GM23338 (cell line): ENCODE results near the gene LMAN1L.

Experiments used
- CREB1 ChIP-seq: fragments of 250-450 bp; sonication (Bioruptor Pico); IDR thresholded peaks from 2 replicates; pipeline ENCODE4 v1.5.0; 2020; ENCODE audit warnings: low read depth, mild to moderate bottlenecking, moderate library complexity
- EZH2 ChIP-seq: fragments of 200-600 bp; sonication (generic); IDR thresholded peaks from one replicate; pipeline ENCODE4 v1.8.0; 2017; ENCODE audit warnings: antibody characterized with exemption, mild to moderate bottlenecking, low read depth; ENCODE audit not compliant: unreplicated experiment
- EZH2phosphoT487 ChIP-seq: fragments of 200-600 bp; sonication (generic); IDR thresholded peaks from one replicate; pipeline ENCODE4 v1.8.1; 2018; ENCODE audit warnings: antibody characterized with exemption; ENCODE audit not compliant: unreplicated experiment
- JUNB ChIP-seq: IDR thresholded peaks from one replicate; pipeline ENCODE4 v1.6.1; 2016; ENCODE audit warnings: antibody characterized with exemption; ENCODE audit not compliant: unreplicated experiment
- POLR2AphosphoS5 ChIP-seq: IDR thresholded peaks from 2 replicates; pipeline ENCODE4 v1.6.1; 2016; ENCODE audit warnings: antibody characterized with exemption, low read depth
- ZNF331 ChIP-seq: fragments of 250-450 bp; sonication (Bioruptor Pico); IDR thresholded peaks from 2 replicates; pipeline ENCODE4 v1.5.0; 2020; ENCODE audit warnings: low read depth, mild to moderate bottlenecking, moderate library complexity
- TF ChIP-seq, protein P1 (sequence below), 2 experiments: fragments of 200-600 bp in 1 of 2; sonication (generic) in 1 of 2; conservative IDR thresholded peaks; 2 replicates each; pipeline versions ENCODE4 v1.5.1 to v1.6.1; 2016 to 2017; ENCODE audit warnings: antibody characterized with exemption in 2 of 2, low read depth in 2 of 2, mild to moderate bottlenecking in 2 of 2, moderate library complexity in 1 of 2
- TF ChIP-seq, protein P2 (sequence below): IDR thresholded peaks from one replicate; pipeline ENCODE4 v1.6.1; 2018; ENCODE audit warnings: antibody characterized with exemption; ENCODE audit not compliant: unreplicated experiment

DNA sequence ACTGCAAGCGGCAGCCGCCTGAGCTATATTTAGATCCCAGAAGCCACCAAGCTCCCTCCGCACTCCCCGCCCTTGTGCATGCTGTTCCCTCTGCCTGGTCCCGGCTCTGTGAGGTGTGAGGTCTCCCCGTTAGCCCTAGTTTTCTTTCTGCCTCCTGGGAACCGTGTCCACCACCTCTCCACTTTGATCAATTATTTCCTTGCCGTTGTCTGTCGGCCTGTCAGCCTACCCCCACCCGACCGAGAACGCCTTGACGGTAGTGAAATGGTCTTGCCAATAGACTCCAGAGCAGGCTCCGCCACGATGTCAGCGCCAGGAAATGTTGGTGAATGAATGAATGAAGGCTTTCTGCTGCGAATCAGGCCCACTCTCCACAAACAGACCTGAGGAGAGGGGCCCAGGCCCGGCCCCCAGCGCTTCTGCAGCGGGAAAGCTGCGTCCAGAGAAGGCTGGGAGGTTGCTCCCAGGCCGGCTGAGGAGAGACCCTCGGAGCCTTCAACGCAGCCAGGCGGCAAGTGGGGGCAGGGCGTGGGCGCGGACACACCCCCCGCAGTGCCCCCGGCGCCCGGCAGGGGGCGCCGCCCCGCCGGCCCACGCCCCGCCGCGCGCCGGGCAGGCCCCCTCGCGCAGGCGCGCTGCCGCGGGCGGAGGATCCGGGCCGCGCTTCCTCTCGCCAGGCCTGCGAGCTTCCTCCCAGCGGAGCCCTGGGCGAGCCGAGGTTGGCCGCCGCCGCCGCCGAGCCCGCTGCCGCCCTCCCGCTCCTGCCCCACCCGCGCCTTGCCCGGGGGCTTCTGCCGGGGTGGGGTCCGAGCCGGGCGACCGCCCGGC lies 31.0 kb upstream of the LMAN1L start, which contains the start of gene CSK:
- TF ChIP-seq POLR2AphosphoS5 (peak; percentile 36; the same call in 1 of the 2 replicates), EZH2 (no peak), EZH2phosphoT487 (no peak), ZNF331 (no peak), CREB1 (no peak), JUNB (no peak)
- TF ChIP-seq, protein P1, sequence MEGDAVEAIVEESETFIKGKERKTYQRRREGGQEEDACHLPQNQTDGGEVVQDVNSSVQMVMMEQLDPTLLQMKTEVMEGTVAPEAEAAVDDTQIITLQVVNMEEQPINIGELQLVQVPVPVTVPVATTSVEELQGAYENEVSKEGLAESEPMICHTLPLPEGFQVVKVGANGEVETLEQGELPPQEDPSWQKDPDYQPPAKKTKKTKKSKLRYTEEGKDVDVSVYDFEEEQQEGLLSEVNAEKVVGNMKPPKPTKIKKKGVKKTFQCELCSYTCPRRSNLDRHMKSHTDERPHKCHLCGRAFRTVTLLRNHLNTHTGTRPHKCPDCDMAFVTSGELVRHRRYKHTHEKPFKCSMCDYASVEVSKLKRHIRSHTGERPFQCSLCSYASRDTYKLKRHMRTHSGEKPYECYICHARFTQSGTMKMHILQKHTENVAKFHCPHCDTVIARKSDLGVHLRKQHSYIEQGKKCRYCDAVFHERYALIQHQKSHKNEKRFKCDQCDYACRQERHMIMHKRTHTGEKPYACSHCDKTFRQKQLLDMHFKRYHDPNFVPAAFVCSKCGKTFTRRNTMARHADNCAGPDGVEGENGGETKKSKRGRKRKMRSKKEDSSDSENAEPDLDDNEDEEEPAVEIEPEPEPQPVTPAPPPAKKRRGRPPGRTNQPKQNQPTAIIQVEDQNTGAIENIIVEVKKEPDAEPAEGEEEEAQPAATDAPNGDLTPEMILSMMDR (conservative IDR thresholded peaks at IDR 0.05; ENCODE audit: low read depth in 2 of 2): peak in 1 of 2 experiments; percentile 39; a peak in 2 of 4 replicates
- TF ChIP-seq, protein P2, sequence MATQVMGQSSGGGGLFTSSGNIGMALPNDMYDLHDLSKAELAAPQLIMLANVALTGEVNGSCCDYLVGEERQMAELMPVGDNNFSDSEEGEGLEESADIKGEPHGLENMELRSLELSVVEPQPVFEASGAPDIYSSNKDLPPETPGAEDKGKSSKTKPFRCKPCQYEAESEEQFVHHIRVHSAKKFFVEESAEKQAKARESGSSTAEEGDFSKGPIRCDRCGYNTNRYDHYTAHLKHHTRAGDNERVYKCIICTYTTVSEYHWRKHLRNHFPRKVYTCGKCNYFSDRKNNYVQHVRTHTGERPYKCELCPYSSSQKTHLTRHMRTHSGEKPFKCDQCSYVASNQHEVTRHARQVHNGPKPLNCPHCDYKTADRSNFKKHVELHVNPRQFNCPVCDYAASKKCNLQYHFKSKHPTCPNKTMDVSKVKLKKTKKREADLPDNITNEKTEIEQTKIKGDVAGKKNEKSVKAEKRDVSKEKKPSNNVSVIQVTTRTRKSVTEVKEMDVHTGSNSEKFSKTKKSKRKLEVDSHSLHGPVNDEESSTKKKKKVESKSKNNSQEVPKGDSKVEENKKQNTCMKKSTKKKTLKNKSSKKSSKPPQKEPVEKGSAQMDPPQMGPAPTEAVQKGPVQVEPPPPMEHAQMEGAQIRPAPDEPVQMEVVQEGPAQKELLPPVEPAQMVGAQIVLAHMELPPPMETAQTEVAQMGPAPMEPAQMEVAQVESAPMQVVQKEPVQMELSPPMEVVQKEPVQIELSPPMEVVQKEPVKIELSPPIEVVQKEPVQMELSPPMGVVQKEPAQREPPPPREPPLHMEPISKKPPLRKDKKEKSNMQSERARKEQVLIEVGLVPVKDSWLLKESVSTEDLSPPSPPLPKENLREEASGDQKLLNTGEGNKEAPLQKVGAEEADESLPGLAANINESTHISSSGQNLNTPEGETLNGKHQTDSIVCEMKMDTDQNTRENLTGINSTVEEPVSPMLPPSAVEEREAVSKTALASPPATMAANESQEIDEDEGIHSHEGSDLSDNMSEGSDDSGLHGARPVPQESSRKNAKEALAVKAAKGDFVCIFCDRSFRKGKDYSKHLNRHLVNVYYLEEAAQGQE: no peak
